T-cell (primary cell): ENCODE data around the gene TAP2. TPM values are rescaled to one million over a fixed set of nuclear protein-coding genes. Genes with fewer than 3 reads are reported as not detected.
A peak's percentile ranks its signal among the peaks of the same experiment; 100 is the strongest.

Source experiments
- ATAC-seq, 4 experiments: fragments of 200-7000 bp in 3 of 4; fragments of 150-1000 bp in 1 of 4; cut with Tn5 transposase; replicated peaks in 1 of 4; 1 replicate in 3 of 4; 2 replicates in 1 of 4; pipeline ENCODE4 v1.10.0; 2021; ENCODE audit warnings: moderate library complexity in 3 of 4, mild to moderate bottlenecking in 2 of 4, moderate number of reproducible peaks in 1 of 4
- CTCF ChIA-PET, 2 donors: fragments of 300-600 bp; sonication (Branson Sonifier 250); formaldehyde crosslinking; loops; one replicate each; lab custom pipeline; 2022; ENCODE audit warnings: antibody characterized with exemption in 2 of 2; lab: Charles Lee
- POLR2A ChIA-PET, 2 donors: fragments of 300-600 bp; sonication (Branson Sonifier 250); formaldehyde crosslinking; loops; one replicate each; lab custom pipeline; 2022; ENCODE audit warnings: antibody characterized with exemption in 2 of 2; lab: Charles Lee
- DNase-seq, 35 experiments: peaks; one replicate each; pipeline versions ENCODE4 v3.0.0 to v3.0.0-alpha.2; 2013 to 2023
- H3K27ac ChIP-seq: one replicate; pipeline ENCODE4 v1.5.1; 2013; ENCODE audit warnings: low read length
- H3K27me3 ChIP-seq, 2 experiments: replicated peaks in 1 of 2; 1 replicate in 1 of 2; 2 replicates in 1 of 2; pipeline versions ENCODE4 v1.6.1 to v1.7.0; 2013; ENCODE audit warnings: low read length in 1 of 2, mixed read lengths in 1 of 2; ENCODE audit not compliant: control insufficient read depth in 2 of 2, insufficient read depth in 2 of 2; ENCODE audit errors: extremely low read depth in 1 of 2
- H3K36me3 ChIP-seq, 2 donors: 1 replicate in 1 of 2; 2 replicates in 1 of 2; pipeline versions ENCODE4 v1.6.1 to v1.7.0; 2013; ENCODE audit warnings: low read length in 1 of 2; ENCODE audit not compliant: control insufficient read depth in 2 of 2, insufficient read depth in 1 of 2; ENCODE audit errors: extremely low read depth in 1 of 2
- H3K4me1 ChIP-seq, 2 experiments: 1 replicate in 1 of 2; 2 replicates in 1 of 2; pipeline versions ENCODE4 v1.6.1 to v1.7.0; 2013; ENCODE audit warnings: low read length in 2 of 2, mixed read lengths in 1 of 2; ENCODE audit not compliant: insufficient read depth in 2 of 2, control insufficient read depth in 1 of 2; ENCODE audit errors: extremely low read depth in 1 of 2
- H3K4me3 ChIP-seq, 2 donors: 1 replicate in 1 of 2; 2 replicates in 1 of 2; pipeline versions ENCODE4 v1.5.1 to v1.7.0; 2013; ENCODE audit warnings: mild to moderate bottlenecking in 2 of 2, low read length in 1 of 2, moderate library complexity in 1 of 2; ENCODE audit not compliant: control insufficient read depth in 1 of 2; ENCODE audit errors: extremely low read depth in 1 of 2
- H3K9me3 ChIP-seq: 2 replicates; pipeline ENCODE4 v1.7.0; 2013
- H3K27ac Mint-ChIP-seq, 2 donors: one replicate each; pipeline ENCODE4 v1.8.0; 2020 to 2021; ENCODE audit warnings: mild to moderate bottlenecking in 2 of 2, mixed read lengths in 2 of 2
- H3K27me3 Mint-ChIP-seq, 2 donors: one replicate each; pipeline ENCODE4 v1.8.0; 2021 to 2022; ENCODE audit warnings: mixed read lengths in 2 of 2
- H3K36me3 Mint-ChIP-seq: one replicate; pipeline ENCODE4 v1.8.0; 2021; ENCODE audit warnings: mixed read lengths
- H3K4me1 Mint-ChIP-seq, 3 donors: one replicate each; pipeline ENCODE4 v1.8.0; 2020 to 2022; ENCODE audit warnings: mixed read lengths in 3 of 3, mild to moderate bottlenecking in 1 of 3
- H3K4me3 Mint-ChIP-seq, 3 donors: one replicate each; pipeline ENCODE4 v1.8.0; 2020 to 2022; ENCODE audit warnings: mild to moderate bottlenecking in 3 of 3, mixed read lengths in 3 of 3, moderate library complexity in 3 of 3
- H3K9me3 Mint-ChIP-seq, 3 donors: one replicate each; pipeline ENCODE4 v1.8.0; 2020 to 2022; ENCODE audit warnings: mixed read lengths in 3 of 3
- WGBS: methylation state at CpG from one replicate; pipeline ENCODE4 v1.1.5; 2013; ENCODE audit warnings: missing lambda C conversion rate; ENCODE audit not compliant: insufficient coverage; 5-methylcytosine and 5-hydroxymethylcytosine counted together
- total RNA-seq, 35 experiments: library from RNA in 6 of 35; stranded (reverse) in 6 of 35; fragments of 120-200 nt in 1 of 35; gene quantifications; one replicate each; pipeline versions ENCODE4 v1.2.1 to v1.2.4 and lab custom pipeline; 2013 to 2026

The TAP2 gene
- total RNA-seq, 5 donors from 2014 or later (not counting 1 experiment from before 2014, with no cell fraction given) = 116 to 147 (median 140) TPM

- Mint-ChIP-seq H3K27ac (no peak overlapping the region), H3K36me3 (peaks cover 55% of the 10 kb centered on the region), H3K27me3 (no peaks in the 10 kb centered on the region), H3K4me3 (no peak overlapping the region), H3K9me3 (no peaks in the 10 kb centered on the region), H3K4me1 (peaks cover 14 to 30% (median 29%) of the 10 kb centered on the region in 3 donors)
- no peaks in the 10 kb centered on the region for H3K27me3 ChIP-seq
- ATAC-seq (no peak), DNase-seq (no peak)
- ChIA-PET POLR2A (interaction anchor here in 1 of 2 donors (0.5 kb wide), 1 partner anchor 882 kb away, joined by 4 read pairs; the partner anchor contains the start of gene UQCC2), CTCF (interaction anchor here in 1 of 2 donors (1.6 kb wide), 1 partner anchor 9 kb away, joined by 3 read pairs; the partner anchor contains the start of gene TAP2)
- H3K4me1 ChIP-seq = peaks cover 0 to 2% of the 10 kb centered on the region in 2 experiments
- no peak overlapping the region for H3K4me3 ChIP-seq
- no peaks in the 10 kb centered on the region for H3K9me3 ChIP-seq
- H3K27ac ChIP-seq = no peak overlapping the region
- H3K36me3 ChIP-seq = peaks cover 13 to 73% of the 10 kb centered on the region in 2 donors
- 81% methylated on average over 6 of the region's 7 CpGs for WGBS
Measured at GRCh38 chr6:32829495-32829894, 9.0 kb downstream of the TAP2 start.

- H3K4me1 ChIP-seq = no peaks in the 10 kb centered on the region
- DNase-seq (no peak), ATAC-seq (no peak)
- CTCF ChIA-PET = interaction anchor here in 1 of 2 donors (1.1 to 3.3 kb wide), 4 partner anchors 11 to 158 kb away, joined by 3 to 20 read pairs (median 10); partner anchors contain the start of gene TAP2
- peaks cover 8 to 49% of the 10 kb centered on the region in 2 donors for H3K36me3 ChIP-seq
- Mint-ChIP-seq H3K4me1 (peaks cover 7 to 14% (median 9%) of the 10 kb centered on the region in 3 donors), H3K27ac (peak overlapping the region; percentile 1 to 64), H3K4me3 (no peak overlapping the region), H3K36me3 (peaks cover 38% of the 10 kb centered on the region), H3K27me3 (no peaks in the 10 kb centered on the region), H3K9me3 (no peaks in the 10 kb centered on the region)
- POLR2A ChIA-PET = no interaction called here
- WGBS = 100% methylated on average over 1 of the region's 3 CpGs
- no peak overlapping the region for H3K27ac ChIP-seq
- H3K9me3 ChIP-seq = no peaks in the 10 kb centered on the region
- H3K27me3 ChIP-seq = no peaks in the 10 kb centered on the region
- no peak overlapping the region for H3K4me3 ChIP-seq
Measured at GRCh38 chr6:32827025-32827424, 11.5 kb downstream of the TAP2 start.

GRCh38 chr6:32825966-32826365, 12.6 kb downstream of the TAP2 start:
- Mint-ChIP-seq H3K27me3 (no peaks in the 10 kb centered on the region), H3K27ac (no peak overlapping the region), H3K4me3 (no peak overlapping the region), H3K4me1 (peaks cover 4 to 8% (median 6%) of the 10 kb centered on the region in 3 donors), H3K36me3 (peaks cover 28% of the 10 kb centered on the region), H3K9me3 (no peaks in the 10 kb centered on the region)
- 100% methylated on average over 1 of the region's 2 CpGs for WGBS
- no peaks in the 10 kb centered on the region for H3K27me3 ChIP-seq
- H3K36me3 ChIP-seq = peaks cover 8 to 40% of the 10 kb centered on the region in 2 donors
- no peaks in the 10 kb centered on the region for H3K9me3 ChIP-seq
- H3K4me3 ChIP-seq = no peak overlapping the region
- no peak overlapping the region for H3K27ac ChIP-seq
- no peak for ATAC-seq
- CTCF ChIA-PET = interaction anchor here in 1 of 2 donors (1.0 to 3.3 kb wide), 5 partner anchors 12 to 159 kb away, joined by 3 to 20 read pairs (median 3); partner anchors contain the start of gene TAP2
- no peaks in the 10 kb centered on the region for H3K4me1 ChIP-seq
- POLR2A ChIA-PET = no interaction called here
- peak in 1 of 35 experiments; percentile 33 for DNase-seq

- Mint-ChIP-seq H3K36me3 (no peaks in the 10 kb centered on the region), H3K9me3 (no peaks in the 10 kb centered on the region), H3K27ac (no peak overlapping the region), H3K4me3 (no peak overlapping the region), H3K4me1 (peaks cover 3 to 12% (median 4%) of the 10 kb centered on the region in 3 donors), H3K27me3 (no peaks in the 10 kb centered on the region)
- Histone ChIP-seq H3K4me1 (no peaks in the 10 kb centered on the region), H3K9me3 (no peaks in the 10 kb centered on the region), H3K27ac (no peak overlapping the region), H3K36me3 (no peaks in the 10 kb centered on the region), H3K27me3 (no peaks in the 10 kb centered on the region), H3K4me3 (no peak overlapping the region)
- ATAC-seq = no peak
- ChIA-PET POLR2A (interaction anchor here in 1 of 2 donors (0.6 kb wide), 1 partner anchor 15 kb away, joined by 3 read pairs; no protein-coding TSS in a partner anchor), CTCF (no interaction called here)
- 65% methylated on average over 2 of the region's 3 CpGs for WGBS
- DNase-seq = no peak
Measured at GRCh38 chr6:32819729-32820128, 18.8 kb downstream of the TAP2 start.

DNA sequence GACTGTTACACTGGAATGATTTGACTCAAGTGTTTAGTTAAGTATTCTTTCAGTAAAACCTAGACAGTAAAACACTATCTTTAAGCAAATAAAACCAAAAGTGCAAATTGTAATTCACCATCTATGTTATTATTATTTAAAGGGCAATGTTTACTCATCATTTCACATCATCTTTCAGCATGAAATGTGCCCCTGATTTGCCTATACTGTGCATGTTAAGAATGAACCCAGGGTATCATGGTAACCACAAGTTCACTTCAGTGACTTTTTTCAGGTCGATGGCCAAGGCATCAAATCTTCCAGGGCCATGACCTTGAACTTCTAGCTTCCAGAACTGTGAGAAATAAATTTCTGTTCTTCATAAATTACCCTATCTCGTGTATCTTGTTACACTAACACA, 19.7 kb downstream of the TAP2 start:
- POLR2A ChIA-PET = no interaction called here
- CTCF ChIA-PET = no interaction called here

DNA sequence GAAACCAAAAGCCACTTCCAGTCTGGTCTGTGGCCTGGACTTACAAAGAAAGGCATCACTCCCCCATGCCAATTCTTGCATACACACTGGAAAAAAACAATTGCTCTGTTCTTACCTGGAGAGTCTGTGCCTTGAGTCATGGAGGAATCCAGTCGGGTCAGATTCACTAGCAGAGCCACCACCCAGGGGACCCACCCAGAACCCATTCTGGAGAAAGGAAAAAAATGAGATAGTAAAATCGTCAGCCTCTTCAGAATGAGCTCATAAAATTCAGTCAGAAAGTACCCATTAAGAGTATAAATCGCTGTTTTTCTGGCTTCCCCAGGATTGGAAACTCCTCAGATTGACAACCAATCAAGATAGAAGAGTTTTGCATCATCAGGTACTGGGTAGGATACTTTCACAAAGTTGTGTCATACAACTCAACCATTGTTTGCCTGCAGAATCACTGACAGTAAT, 21.8 kb downstream of the TAP2 start, which contains the start of gene HLA-DOB:
TSS of gene HLA-DOB (minus strand) at position 257 of the 459 bp plus-strand sequence. CDS start at position 206, 51 bp downstream.
- WGBS = no CpG with 5 or more reads among the region's 3 CpGs
- H3K4me1 ChIP-seq = no peaks in the 10 kb centered on the region
- no peaks in the 10 kb centered on the region for H3K36me3 ChIP-seq
- Mint-ChIP-seq H3K9me3 (no peaks in the 10 kb centered on the region), H3K27me3 (peaks cover 0 to 4% of the 10 kb centered on the region in 2 donors), H3K36me3 (no peaks in the 10 kb centered on the region), H3K4me3 (peak within 1 kb of the TSS in 1 of 3 donors; percentile 77), H3K27ac (peak within 1 kb of the TSS in 1 of 2 donors; percentile 72), H3K4me1 (peaks cover 3 to 12% (median 4%) of the 10 kb centered on the region in 3 donors)
- no peak within 1 kb of the TSS for H3K27ac ChIP-seq
- ChIA-PET CTCF (no interaction called here), POLR2A (no interaction called here)
- no peaks in the 10 kb centered on the region for H3K27me3 ChIP-seq
- H3K9me3 ChIP-seq = no peaks in the 10 kb centered on the region
- no peak within 1 kb of the TSS for H3K4me3 ChIP-seq
- ATAC-seq = peak; percentile 30 to 76 (median 48)
- peak in 1 of 35 experiments; percentile 49 for DNase-seq

More for the DNA sequence above, 19.7 kb downstream of the TAP2 start:
- Mint-ChIP-seq H3K27ac (no peak overlapping the region), H3K4me3 (no peak overlapping the region), H3K27me3 (no peaks in the 10 kb centered on the region), H3K9me3 (no peaks in the 10 kb centered on the region), H3K4me1 (peaks cover 3 to 12% (median 4%) of the 10 kb centered on the region in 3 donors), H3K36me3 (no peaks in the 10 kb centered on the region)
- Histone ChIP-seq H3K4me3 (no peak overlapping the region), H3K9me3 (no peaks in the 10 kb centered on the region), H3K27ac (no peak overlapping the region), H3K4me1 (no peaks in the 10 kb centered on the region), H3K27me3 (no peaks in the 10 kb centered on the region), H3K36me3 (no peaks in the 10 kb centered on the region)
- no peak for DNase-seq
- ATAC-seq = no peak
- no CpG with 5 or more reads among the region's 2 CpGs for WGBS
